GM23338 (cell line): ENCODE data around the gene BCAP31.

ENCODE experiments used
- CREB1 ChIP-seq: fragments of 250-450 bp; sonication (Bioruptor Pico); IDR thresholded peaks from 2 replicates; pipeline ENCODE4 v1.5.0; 2020; ENCODE audit warnings: low read depth, mild to moderate bottlenecking, moderate library complexity
- CTCF ChIP-seq, 2 experiments: fragments of 200-600 bp in 1 of 2; sonication (generic) in 1 of 2; conservative IDR thresholded peaks; 2 replicates each; pipeline versions ENCODE4 v1.5.1 to v1.6.1; 2016 to 2017; ENCODE audit warnings: antibody characterized with exemption in 2 of 2, low read depth in 2 of 2, mild to moderate bottlenecking in 2 of 2, moderate library complexity in 1 of 2
- ETS1 ChIP-seq: IDR thresholded peaks from 2 replicates; pipeline ENCODE4 v1.6.1; 2016; ENCODE audit warnings: antibody characterized with exemption
- EZH2 ChIP-seq: fragments of 200-600 bp; sonication (generic); IDR thresholded peaks from one replicate; pipeline ENCODE4 v1.8.0; 2017; ENCODE audit warnings: antibody characterized with exemption, mild to moderate bottlenecking, low read depth; ENCODE audit not compliant: unreplicated experiment
- EZH2phosphoT487 ChIP-seq: fragments of 200-600 bp; sonication (generic); IDR thresholded peaks from one replicate; pipeline ENCODE4 v1.8.1; 2018; ENCODE audit warnings: antibody characterized with exemption; ENCODE audit not compliant: unreplicated experiment
- JUNB ChIP-seq: IDR thresholded peaks from one replicate; pipeline ENCODE4 v1.6.1; 2016; ENCODE audit warnings: antibody characterized with exemption; ENCODE audit not compliant: unreplicated experiment
- NANOG ChIP-seq: IDR thresholded peaks from 2 replicates; pipeline ENCODE4 v1.6.1; 2016; ENCODE audit warnings: antibody characterized with exemption, borderline replicate concordance
- POLR2AphosphoS5 ChIP-seq: IDR thresholded peaks from 2 replicates; pipeline ENCODE4 v1.6.1; 2016; ENCODE audit warnings: antibody characterized with exemption, low read depth
- REST ChIP-seq: IDR thresholded peaks from one replicate; pipeline ENCODE4 v1.6.1; 2018; ENCODE audit warnings: antibody characterized with exemption; ENCODE audit not compliant: unreplicated experiment
- STAT1 ChIP-seq: IDR thresholded peaks from one replicate; pipeline ENCODE4 v1.6.1; 2016; ENCODE audit warnings: antibody characterized with exemption; ENCODE audit not compliant: unreplicated experiment
- ZNF114 ChIP-seq: fragments of 250-450 bp; sonication (Bioruptor Pico); IDR thresholded peaks from 2 replicates; pipeline ENCODE4 v1.5.0; 2020; ENCODE audit warnings: mild to moderate bottlenecking, moderate library complexity
- ZNF331 ChIP-seq: fragments of 250-450 bp; sonication (Bioruptor Pico); IDR thresholded peaks from 2 replicates; pipeline ENCODE4 v1.5.0; 2020; ENCODE audit warnings: low read depth, mild to moderate bottlenecking, moderate library complexity

- TF ChIP-seq POLR2AphosphoS5 (no peak), CTCF (conservative IDR thresholded peaks at IDR 0.05; ENCODE audit: low read depth in 2 of 2) (no peak), EZH2 (no peak), CREB1 (no peak), REST (no peak), EZH2phosphoT487 (no peak), JUNB (no peak), ZNF114 (CRISPR knock-in tag) (no peak), STAT1 (no peak), NANOG (no peak), ZNF331 (CRISPR knock-in tag) (no peak), ETS1 (no peak)
These were observed 51.4 kb downstream of the BCAP31 start for GRCh38 chrX:153672531-153673427.
